HepG2 (cell line): ENCODE data around the gene TTLL4. TPM values are rescaled to one million over a fixed set of nuclear protein-coding genes. Genes with fewer than 3 reads are reported as not detected.

ENCODE experiments used
- ATAC-seq: fragments of 200-7000 bp; cut with Tn5 transposase; 3 replicates; pipeline ENCODE4 v1.9.1; 2020; ENCODE audit warnings: mild to moderate bottlenecking, moderate library complexity
- BruUV-seq: library from RNA; stranded (reverse); fragments of 400-500 nt; replicated peaks from 2 replicates; lab custom pipeline; 2021; lab: Mats Ljungman, UMichigan
- CTCF ChIA-PET: fragments of 300-600 bp; formaldehyde crosslinking; extraction: SDS; loops from one replicate; lab custom pipeline; 2021; ENCODE audit warnings: low total read pairs, inconsistent platforms, low intra/inter-chr PET ratio; lab: Yijun Ruan, JAX
- POLR2A ChIA-PET: fragments of 350-600 bp; sonication (Branson Sonifier 250); formaldehyde crosslinking; loops from one replicate; lab custom pipeline; 2020; ENCODE audit warnings: antibody characterized with exemption, inconsistent platforms; lab: Yijun Ruan, JAX
- DNase-seq: peaks from one replicate; pipeline ENCODE4 v3.0.0-alpha.2; 2015; ENCODE audit warnings: low spot score
- FAIRE-seq: peaks from 3 replicates; lab custom pipeline; 2011; peaks lifted over from hg19 to GRCh38; lab: Jason Lieb, UNC
- H2AFZ ChIP-seq: one replicate; pipeline ENCODE4 v1.6.1; 2011; ENCODE audit warnings: low read length, inconsistent platforms
- H3K27ac ChIP-seq: fragments of 300-600 bp; 3 replicates; pipeline ENCODE4 v1.8.0; 2011; ENCODE audit warnings: mixed run types, mild to moderate bottlenecking, mixed read lengths, low read length, inconsistent platforms; ENCODE audit not compliant: insufficient read depth; ENCODE audit errors: extremely low read length
- H3K27me3 ChIP-seq, 2 experiments: fragments of 200-600 bp in 1 of 2; 2 replicates in 1 of 2; 3 replicates in 1 of 2; pipeline versions ENCODE4 v1.6.0 to v1.8.0; 2011; ENCODE audit warnings: low read length in 2 of 2, mild to moderate bottlenecking in 2 of 2, moderate library complexity in 2 of 2, inconsistent platforms in 1 of 2; ENCODE audit not compliant: insufficient read depth in 2 of 2, control insufficient read depth in 1 of 2
- H3K36me3 ChIP-seq, 2 experiments: fragments of 200-600 bp in 1 of 2; replicated peaks in 1 of 2; 2 replicates in 1 of 2; 3 replicates in 1 of 2; pipeline versions ENCODE4 v1.5.1 to v1.8.0; 2011; ENCODE audit warnings: low read length in 2 of 2, inconsistent platforms in 1 of 2; ENCODE audit not compliant: insufficient read depth in 2 of 2, control insufficient read depth in 1 of 2
- H3K4me1 ChIP-seq: 2 replicates; pipeline ENCODE4 v1.5.1; 2012; ENCODE audit warnings: low read length, inconsistent platforms; ENCODE audit not compliant: insufficient read depth
- H3K4me2 ChIP-seq: 2 replicates; pipeline ENCODE4 v1.6.0; 2011; ENCODE audit warnings: low read depth, low read length, inconsistent platforms
- H3K4me3 ChIP-seq, 3 experiments: fragments of 200-600 bp in 1 of 3; sonication (generic), shearing (Covaris generic) in 1 of 3; replicated peaks in 1 of 3; 2 replicates each; pipeline ENCODE4 v1.5.1; 2011 to 2016; ENCODE audit warnings: low read length in 3 of 3, inconsistent platforms in 2 of 3, low read depth in 2 of 3, mild to moderate bottlenecking in 2 of 3, control low read depth in 1 of 3, mixed read lengths in 1 of 3; ENCODE audit not compliant: insufficient read depth in 1 of 3
- H3K79me2 ChIP-seq: one replicate; pipeline ENCODE4 v1.6.1; 2011; ENCODE audit warnings: low read length, inconsistent platforms; ENCODE audit not compliant: insufficient read depth
- H3K9ac ChIP-seq: 2 replicates; pipeline ENCODE4 v1.6.0; 2011; ENCODE audit warnings: mild to moderate bottlenecking, low read depth, low read length, inconsistent platforms; ENCODE audit not compliant: insufficient read depth
- H3K9me3 ChIP-seq: 2 replicates; pipeline ENCODE4 v1.5.1; 2012; ENCODE audit warnings: mild to moderate bottlenecking, low read length
- H4K20me1 ChIP-seq: 2 replicates; pipeline ENCODE4 v1.6.0; 2011; ENCODE audit warnings: inconsistent platforms, mild to moderate bottlenecking, low read length, moderate library complexity; ENCODE audit not compliant: insufficient read depth
- DDIT3 ChIP-seq: sonication (generic); formaldehyde crosslinking; IDR thresholded peaks from 2 replicates; pipeline ENCODE4 v1.4.0; 2020; ENCODE audit warnings: mild to moderate bottlenecking, missing genetic modification reagents
- HNRNPL ChIP-seq: fragments of 200-400 bp; formaldehyde crosslinking; IDR thresholded peaks from 2 replicates; pipeline ENCODE4 v1.6.1; 2017; ENCODE audit warnings: mild to moderate bottlenecking, low read depth, low read length
- HNRNPUL1 ChIP-seq: fragments of 200-400 bp; formaldehyde crosslinking; IDR thresholded peaks from 2 replicates; pipeline ENCODE4 v1.6.1; 2017; ENCODE audit warnings: low read depth, mild to moderate bottlenecking, low read length, moderate library complexity
- IRF2 ChIP-seq: IDR thresholded peaks from 2 replicates; pipeline ENCODE4 v1.6.1; 2018; ENCODE audit warnings: missing genetic modification reagents, missing compliant biosample characterization
- KLF9 ChIP-seq: IDR thresholded peaks from 2 replicates; pipeline ENCODE4 v1.6.1; 2016; ENCODE audit warnings: low read depth
- NFIB ChIP-seq: sonication (generic); formaldehyde crosslinking; IDR thresholded peaks from 2 replicates; pipeline ENCODE4 v1.9.0; 2021; ENCODE audit warnings: missing genetic modification reagents, mild to moderate bottlenecking, borderline replicate concordance
- NONO ChIP-seq, 2 experiments: fragments of 450-650 bp in 1 of 2; sonication (generic) in 1 of 2; formaldehyde crosslinking in 1 of 2; IDR thresholded peaks in 1 of 2; conservative IDR thresholded peaks in 1 of 2; 2 replicates each; pipeline versions ENCODE4 v1.6.1 to v1.8.0; 2017 to 2022; ENCODE audit warnings: mild to moderate bottlenecking in 1 of 2, missing genetic modification reagents in 1 of 2, moderate library complexity in 1 of 2
- NR3C1 ChIP-seq: sonication (generic); formaldehyde crosslinking; IDR thresholded peaks from 2 replicates; pipeline ENCODE4 v1.4.0; 2020; ENCODE audit warnings: missing genetic modification reagents
- REL ChIP-seq: sonication (generic); formaldehyde crosslinking; conservative IDR thresholded peaks from 2 replicates; pipeline ENCODE4 v1.8.0; 2022; ENCODE audit warnings: mild to moderate bottlenecking, missing genetic modification reagents, moderate library complexity
- ZNF589 ChIP-seq: sonication (generic); formaldehyde crosslinking; conservative IDR thresholded peaks from 2 replicates; pipeline ENCODE4 v1.8.0; 2022; ENCODE audit warnings: mild to moderate bottlenecking, moderate library complexity, missing genetic modification reagents
- ZSCAN20 ChIP-seq: sonication (generic); formaldehyde crosslinking; IDR thresholded peaks from 2 replicates; pipeline ENCODE4 v1.4.0; 2020; ENCODE audit warnings: missing genetic modification reagents, mild to moderate bottlenecking, borderline replicate concordance
- WGBS: methylation state at CpG from one replicate; pipeline ENCODE4 v1.1.6; 2017; ENCODE audit warnings: low lambda C conversion rate; 5-methylcytosine and 5-hydroxymethylcytosine counted together
- in situ Hi-C: cut with HindIII; loops from 2 replicates; pipeline ENCODE4 v1.10.0; 2017; ENCODE audit warnings: low pct_unique_long_range_greater_than_20kb; ENCODE audit not compliant: extremely low pct_ligation_motif_present
- intact Hi-C: fragments of 100-400 bp; cut with micrococcal nuclease; formaldehyde crosslinking; loops from one replicate; pipeline ENCODE4 v1.10.0; 2022; ENCODE audit not compliant: unreplicated experiment
- polyA plus RNA-seq, 8 experiments: library from polyadenylated mRNA; depleted of rRNA in 3 of 8; stranded (reverse) in 7 of 8; unstranded in 1 of 8; fragments of >200 nt; fragmentation: Illumina TruSeq in 4 of 8; extraction: Trizol in 4 of 8; gene quantifications; 2 replicates each; pipeline versions ENCODE4 v1.2.1 to v1.2.3, GENCODE V29; 2011 to 2016; ENCODE audit warnings: low read depth in 4 of 8, missing spikeins in 1 of 8, mixed read lengths in 1 of 8; ENCODE audit not compliant: insufficient read depth in 1 of 8
- total RNA-seq, 5 experiments: library from RNA; depleted of rRNA; stranded (reverse); fragments of >200 nt; fragmentation: Illumina TruSeq; extraction: Trizol; gene quantifications; 2 replicates each; pipeline ENCODE4 v1.2.3, GENCODE V29; 2016; ENCODE audit warnings: low read depth in 1 of 5
- TF ChIP-seq, protein P1 (sequence below): sonication (generic); formaldehyde crosslinking; IDR thresholded peaks from 2 replicates; pipeline ENCODE4 v1.8.1; 2023; ENCODE audit warnings: missing genetic modification reagents, inconsistent platforms, borderline replicate concordance
- TF ChIP-seq, protein P2 (sequence below): fragments of 450-650 bp; IDR thresholded peaks from 2 replicates; pipeline ENCODE4 v1.6.1; 2017
- TF ChIP-seq, protein P3 (sequence below): sonication (generic); formaldehyde crosslinking; IDR thresholded peaks from 2 replicates; pipeline ENCODE4 v1.4.0; 2020; ENCODE audit warnings: missing genetic modification reagents

The TTLL4 gene
- total and polyA plus RNA-seq, 2 of the 13 experiments (the other 11 are each of a cell fraction or from before 2014, with no cell fraction given): 77.5 to 84.6 TPM

- Histone ChIP-seq H3K27me3 (no peaks in the 10 kb centered on the region), H3K9me3 (no peaks in the 10 kb centered on the region), H3K9ac (peak overlapping the region; percentile 75), H3K36me3 (peaks cover 21 to 35% of the 10 kb centered on the region in 2 experiments), H3K4me1 (peaks cover 86% of the 10 kb centered on the region), H4K20me1 (no peaks in the 10 kb centered on the region), H2AFZ (no peak overlapping the region), H3K4me2 (peak overlapping the region; percentile 83), H3K79me2 (no peaks in the 10 kb centered on the region), H3K4me3 (peak overlapping the region; percentile 16 to 51 (median 37); a peak in 5 of 6 replicates), H3K27ac (peak overlapping the region; percentile 96)
- WGBS: 2% methylated on average over 10 of the region's 10 CpGs
- in situ Hi-C loops (no loop called here), intact Hi-C loops (loop anchor here (1.0 to 2.0 kb wide), 5 partner anchors 9 to 51 kb away; partner anchors contain the start of genes CYP27A1 and TTLL4)
- ChIA-PET CTCF (interaction anchor here (1.0 kb wide), 2 partner anchors 28 to 92 kb away, joined by 3 to 4 read pairs; no protein-coding TSS in a partner anchor), POLR2A (interaction anchor here (0.6 to 8.6 kb wide), 24 partner anchors 9 to 450 kb away, joined by 3 to 218 read pairs (median 5); partner anchors contain the start of genes BCS1L, CYP27A1, RNF25 and STK36)
- DNase-seq (peak; percentile 100), FAIRE-seq (peak; percentile 100), ATAC-seq (peak; percentile 89)
- BruUV-seq: no TSS peak
- TF ChIP-seq DDIT3 (0 out of 2 replicates have a peak, but pooled peaks have one; percentile 41), REL (CRISPR knock-in tag) (peak; percentile 79; the same call in 1 of the 2 replicates), NONO (IDR thresholded peaks at IDR 0.05) (no peak), NONO (CRISPR knock-in tag; conservative IDR thresholded peaks at IDR 0.05) (peak; percentile 90), HNRNPL (no peak), IRF2 (peak; percentile 92), HNRNPUL1 (no peak), ZSCAN20 (0 out of 2 replicates have a peak, but pooled peaks have one; percentile 69), NFIB (peak; percentile 10; the same call in 1 of the 2 replicates), ZNF589 (CRISPR knock-in tag) (0 out of 2 replicates have a peak, but pooled peaks have one; percentile 52), KLF9 (CRISPR knock-in tag) (peak; percentile 89), NR3C1 (no peak)
- TF ChIP-seq, protein P1, sequence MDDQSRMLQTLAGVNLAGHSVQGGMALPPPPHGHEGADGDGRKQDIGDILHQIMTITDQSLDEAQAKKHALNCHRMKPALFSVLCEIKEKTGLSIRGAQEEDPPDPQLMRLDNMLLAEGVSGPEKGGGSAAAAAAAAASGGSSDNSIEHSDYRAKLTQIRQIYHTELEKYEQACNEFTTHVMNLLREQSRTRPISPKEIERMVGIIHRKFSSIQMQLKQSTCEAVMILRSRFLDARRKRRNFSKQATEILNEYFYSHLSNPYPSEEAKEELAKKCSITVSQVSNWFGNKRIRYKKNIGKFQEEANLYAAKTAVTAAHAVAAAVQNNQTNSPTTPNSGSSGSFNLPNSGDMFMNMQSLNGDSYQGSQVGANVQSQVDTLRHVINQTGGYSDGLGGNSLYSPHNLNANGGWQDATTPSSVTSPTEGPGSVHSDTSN (CRISPR knock-in tag): no peak
- TF ChIP-seq, protein P2, sequence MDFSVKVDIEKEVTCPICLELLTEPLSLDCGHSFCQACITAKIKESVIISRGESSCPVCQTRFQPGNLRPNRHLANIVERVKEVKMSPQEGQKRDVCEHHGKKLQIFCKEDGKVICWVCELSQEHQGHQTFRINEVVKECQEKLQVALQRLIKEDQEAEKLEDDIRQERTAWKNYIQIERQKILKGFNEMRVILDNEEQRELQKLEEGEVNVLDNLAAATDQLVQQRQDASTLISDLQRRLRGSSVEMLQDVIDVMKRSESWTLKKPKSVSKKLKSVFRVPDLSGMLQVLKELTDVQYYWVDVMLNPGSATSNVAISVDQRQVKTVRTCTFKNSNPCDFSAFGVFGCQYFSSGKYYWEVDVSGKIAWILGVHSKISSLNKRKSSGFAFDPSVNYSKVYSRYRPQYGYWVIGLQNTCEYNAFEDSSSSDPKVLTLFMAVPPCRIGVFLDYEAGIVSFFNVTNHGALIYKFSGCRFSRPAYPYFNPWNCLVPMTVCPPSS: no peak
- TF ChIP-seq, protein P3, sequence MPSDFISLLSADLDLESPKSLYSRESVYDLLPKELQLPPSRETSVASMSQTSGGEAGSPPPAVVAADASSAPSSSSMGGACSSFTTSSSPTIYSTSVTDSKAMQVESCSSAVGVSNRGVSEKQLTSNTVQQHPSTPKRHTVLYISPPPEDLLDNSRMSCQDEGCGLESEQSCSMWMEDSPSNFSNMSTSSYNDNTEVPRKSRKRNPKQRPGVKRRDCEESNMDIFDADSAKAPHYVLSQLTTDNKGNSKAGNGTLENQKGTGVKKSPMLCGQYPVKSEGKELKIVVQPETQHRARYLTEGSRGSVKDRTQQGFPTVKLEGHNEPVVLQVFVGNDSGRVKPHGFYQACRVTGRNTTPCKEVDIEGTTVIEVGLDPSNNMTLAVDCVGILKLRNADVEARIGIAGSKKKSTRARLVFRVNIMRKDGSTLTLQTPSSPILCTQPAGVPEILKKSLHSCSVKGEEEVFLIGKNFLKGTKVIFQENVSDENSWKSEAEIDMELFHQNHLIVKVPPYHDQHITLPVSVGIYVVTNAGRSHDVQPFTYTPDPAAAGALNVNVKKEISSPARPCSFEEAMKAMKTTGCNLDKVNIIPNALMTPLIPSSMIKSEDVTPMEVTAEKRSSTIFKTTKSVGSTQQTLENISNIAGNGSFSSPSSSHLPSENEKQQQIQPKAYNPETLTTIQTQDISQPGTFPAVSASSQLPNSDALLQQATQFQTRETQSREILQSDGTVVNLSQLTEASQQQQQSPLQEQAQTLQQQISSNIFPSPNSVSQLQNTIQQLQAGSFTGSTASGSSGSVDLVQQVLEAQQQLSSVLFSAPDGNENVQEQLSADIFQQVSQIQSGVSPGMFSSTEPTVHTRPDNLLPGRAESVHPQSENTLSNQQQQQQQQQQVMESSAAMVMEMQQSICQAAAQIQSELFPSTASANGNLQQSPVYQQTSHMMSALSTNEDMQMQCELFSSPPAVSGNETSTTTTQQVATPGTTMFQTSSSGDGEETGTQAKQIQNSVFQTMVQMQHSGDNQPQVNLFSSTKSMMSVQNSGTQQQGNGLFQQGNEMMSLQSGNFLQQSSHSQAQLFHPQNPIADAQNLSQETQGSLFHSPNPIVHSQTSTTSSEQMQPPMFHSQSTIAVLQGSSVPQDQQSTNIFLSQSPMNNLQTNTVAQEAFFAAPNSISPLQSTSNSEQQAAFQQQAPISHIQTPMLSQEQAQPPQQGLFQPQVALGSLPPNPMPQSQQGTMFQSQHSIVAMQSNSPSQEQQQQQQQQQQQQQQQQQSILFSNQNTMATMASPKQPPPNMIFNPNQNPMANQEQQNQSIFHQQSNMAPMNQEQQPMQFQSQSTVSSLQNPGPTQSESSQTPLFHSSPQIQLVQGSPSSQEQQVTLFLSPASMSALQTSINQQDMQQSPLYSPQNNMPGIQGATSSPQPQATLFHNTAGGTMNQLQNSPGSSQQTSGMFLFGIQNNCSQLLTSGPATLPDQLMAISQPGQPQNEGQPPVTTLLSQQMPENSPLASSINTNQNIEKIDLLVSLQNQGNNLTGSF (CRISPR knock-in tag): peak; percentile 48
These were observed 45.2 kb downstream of the TTLL4 start for GRCh38 chr2:218755567-218756404.
